Stimulated activated memory B cell treated with anti-CD40 and anti-IgM and Interleukin-4, amounts not matched to agents 10 μg/mL and 1 μg/mL and 100 μg/mL, for 72 hours (primary cell): ENCODE measurements around the gene CYP2U1.
"Not testable (repeated sequence)": the region's sequence is repeated elsewhere in the genome, so short reads cannot be mapped to it uniquely, and the experiment has no call there.

Experiments used
- ATAC-seq: fragments of 150-1000 bp; cut with Tn5 transposase; 2 replicates; pipeline ENCODE4 v1.10.0; 2021
- H3K27ac Mint-ChIP-seq: one replicate; pipeline ENCODE4 v1.8.0; 2022; ENCODE audit warnings: mild to moderate bottlenecking, mixed read lengths
- H3K27me3 Mint-ChIP-seq: one replicate; pipeline ENCODE4 v1.8.0; 2022; ENCODE audit warnings: mixed read lengths
- H3K36me3 Mint-ChIP-seq: one replicate; pipeline ENCODE4 v1.8.0; 2022; ENCODE audit warnings: mixed read lengths
- H3K4me1 Mint-ChIP-seq: one replicate; pipeline ENCODE4 v1.8.0; 2022; ENCODE audit warnings: mixed read lengths
- H3K4me3 Mint-ChIP-seq: one replicate; pipeline ENCODE4 v1.8.0; 2022; ENCODE audit warnings: mild to moderate bottlenecking, moderate library complexity, mixed read lengths
- H3K9me3 Mint-ChIP-seq: one replicate; pipeline ENCODE4 v1.8.0; 2022; ENCODE audit warnings: mixed read lengths

The CYP2U1 gene

DNA sequence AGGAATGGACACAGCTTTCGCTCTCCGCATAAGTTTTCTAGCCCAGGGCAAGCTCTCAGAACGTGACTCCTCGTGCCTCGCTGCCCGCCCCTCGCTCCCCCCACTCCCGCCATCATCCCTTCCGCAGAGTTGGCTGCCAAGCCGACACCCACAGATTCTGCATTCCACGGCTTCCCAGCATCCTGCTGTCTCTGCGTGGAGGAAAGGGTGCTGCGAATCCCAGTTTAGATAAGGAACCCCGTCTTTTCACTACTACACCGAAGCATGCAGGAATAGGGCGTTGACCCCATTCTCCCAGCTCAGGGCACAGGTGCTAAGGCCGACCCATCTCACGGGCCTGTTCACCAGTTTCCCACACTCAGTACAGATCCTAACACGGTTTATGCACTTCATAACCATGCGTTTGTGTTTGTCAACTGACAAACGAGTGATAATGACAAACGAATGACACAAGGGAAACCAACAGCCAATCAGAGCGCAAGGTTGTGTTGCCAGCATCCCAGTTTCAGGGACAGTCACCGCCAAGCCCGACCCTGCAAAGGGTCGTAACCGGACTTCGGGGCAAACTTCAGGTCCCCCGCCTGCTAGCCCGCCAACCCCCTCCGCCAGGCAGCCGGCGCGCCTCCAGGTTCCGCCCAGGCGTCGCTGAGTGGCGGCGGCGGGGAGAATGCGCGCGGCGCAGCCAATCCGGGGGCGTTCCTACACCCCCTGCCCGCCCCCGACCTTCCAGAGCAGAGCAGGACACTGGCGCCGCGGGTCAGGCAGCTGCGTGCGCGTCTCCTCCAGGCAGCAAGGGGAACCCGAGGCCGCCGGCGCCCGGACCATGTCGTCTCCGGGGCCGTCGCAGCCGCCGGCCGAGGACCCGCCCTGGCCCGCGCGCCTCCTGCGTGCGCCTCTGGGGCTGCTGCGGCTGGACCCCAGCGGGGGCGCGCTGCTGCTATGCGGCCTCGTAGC lies at the start of gene CYP2U1:
TSS of gene CYP2U1 (plus strand) at position 729 of the 954 bp plus-strand sequence. CDS start at position 824, 95 bp downstream.
- H3K36me3 Mint-ChIP-seq, result no peaks in the 10 kb centered on the region
- no peaks in the 10 kb centered on the region for H3K9me3 Mint-ChIP-seq
- no peaks in the 10 kb centered on the region for H3K27me3 Mint-ChIP-seq
- peak; percentile 96 for ATAC-seq
- peak within 1 kb of the TSS; percentile 85 for H3K27ac Mint-ChIP-seq
- H3K4me1 Mint-ChIP-seq, result peaks cover 46% of the 10 kb centered on the region
- H3K4me3 Mint-ChIP-seq, result peak within 1 kb of the TSS; percentile 94

DNA sequence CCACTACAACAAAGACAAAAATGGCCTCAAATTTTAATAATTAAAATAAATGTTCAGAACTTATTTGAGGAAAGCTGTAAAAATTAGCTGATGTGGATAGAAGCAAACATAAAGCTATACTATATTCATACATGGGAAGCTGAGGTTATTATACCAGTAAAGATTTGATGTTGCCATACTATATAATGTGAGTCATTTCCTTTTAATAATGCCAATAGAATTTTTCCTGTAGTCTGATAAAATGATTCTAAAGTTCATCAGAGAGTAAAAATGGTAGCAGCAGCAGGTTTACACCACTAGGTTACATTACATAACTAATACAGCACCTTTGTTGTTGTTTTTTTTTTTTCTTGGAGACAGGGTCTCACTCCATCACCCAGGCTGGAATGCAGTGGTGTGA lies 45.5 kb upstream of the CYP2U1 start:
- Mint-ChIP-seq H3K27ac (no peak overlapping the region), H3K4me1 (no peaks in the 10 kb centered on the region), H3K4me3 (no peak overlapping the region), H3K9me3 (no peaks in the 10 kb centered on the region), H3K27me3 (peaks cover 38% of the 10 kb centered on the region), H3K36me3 (no peaks in the 10 kb centered on the region)
- no peak for ATAC-seq

DNA sequence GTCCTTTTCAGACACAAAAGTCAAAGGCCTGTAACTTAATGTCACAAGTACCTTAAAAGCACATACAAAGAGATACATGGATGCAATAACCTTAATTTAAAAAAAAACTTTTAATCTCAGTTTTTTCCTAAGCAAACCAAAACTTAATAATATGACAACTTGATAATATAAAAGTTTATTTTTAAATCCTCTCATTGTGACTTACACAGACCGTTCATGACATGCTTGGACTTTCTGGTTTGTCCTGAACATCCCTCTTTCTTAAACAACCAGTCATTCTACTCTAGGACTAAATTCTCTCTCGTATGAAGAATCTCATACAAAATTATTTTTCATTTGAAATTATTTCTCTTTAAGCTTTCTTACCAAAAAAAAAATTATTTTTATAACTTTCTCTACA lies 43.1 kb upstream of the CYP2U1 start:
- H3K9me3 Mint-ChIP-seq, result no peaks in the 10 kb centered on the region
- H3K36me3 Mint-ChIP-seq, result no peaks in the 10 kb centered on the region
- no peak overlapping the region for H3K27ac Mint-ChIP-seq
- H3K27me3 Mint-ChIP-seq, result peaks cover 34% of the 10 kb centered on the region
- no peak overlapping the region for H3K4me3 Mint-ChIP-seq
- ATAC-seq, result no peak
- H3K4me1 Mint-ChIP-seq, result no peaks in the 10 kb centered on the region

DNA sequence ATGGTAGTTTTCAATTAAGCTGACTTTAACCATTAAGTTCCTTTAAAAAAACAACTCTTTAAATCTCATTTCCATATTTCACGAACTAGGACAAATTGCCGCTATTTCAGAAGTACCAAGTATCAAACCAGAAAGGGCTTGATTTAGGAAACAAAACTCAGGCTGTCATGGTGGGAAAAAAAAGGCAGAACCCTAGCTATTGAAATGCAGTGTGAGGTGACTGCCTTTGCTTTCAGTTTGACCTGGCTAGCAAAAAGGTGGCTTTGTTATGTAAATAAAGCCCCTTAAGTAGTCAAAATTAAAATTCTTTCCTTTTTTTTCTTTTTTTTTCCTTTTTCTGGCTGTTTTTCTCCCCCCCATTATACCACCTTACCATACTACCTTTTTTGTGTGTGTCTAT lies 40.6 kb upstream of the CYP2U1 start:
- no peaks in the 10 kb centered on the region for H3K36me3 Mint-ChIP-seq
- H3K27ac Mint-ChIP-seq, result no peak overlapping the region
- no peak for ATAC-seq
- no peaks in the 10 kb centered on the region for H3K4me1 Mint-ChIP-seq
- no peak overlapping the region for H3K4me3 Mint-ChIP-seq
- no peaks in the 10 kb centered on the region for H3K9me3 Mint-ChIP-seq
- H3K27me3 Mint-ChIP-seq, result peaks cover 26% of the 10 kb centered on the region

DNA sequence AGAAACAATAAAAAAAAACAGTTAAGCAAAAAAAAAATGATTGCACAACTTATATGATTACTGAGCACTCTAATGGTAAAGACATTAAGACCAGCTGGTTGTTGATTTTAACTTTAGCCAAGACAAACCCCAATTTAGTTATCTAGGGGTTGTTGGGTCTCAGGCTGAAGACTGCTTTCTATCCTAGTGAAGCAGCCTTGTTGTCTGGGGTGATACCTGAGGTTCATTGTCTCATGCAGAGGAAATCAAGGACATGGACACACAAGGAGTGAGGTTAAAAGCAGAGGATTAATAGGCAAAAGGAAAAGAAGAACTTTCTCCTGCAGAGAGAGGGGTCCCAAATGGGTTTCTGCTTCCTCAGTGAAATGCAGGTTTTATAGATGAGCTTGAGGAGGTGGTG lies 40.0 kb upstream of the CYP2U1 start:
- Mint-ChIP-seq H3K36me3 (no peaks in the 10 kb centered on the region), H3K4me3 (no peak overlapping the region), H3K27ac (no peak overlapping the region), H3K27me3 (peaks cover 30% of the 10 kb centered on the region), H3K9me3 (no peaks in the 10 kb centered on the region), H3K4me1 (no peaks in the 10 kb centered on the region)
- ATAC-seq, result no peak

DNA sequence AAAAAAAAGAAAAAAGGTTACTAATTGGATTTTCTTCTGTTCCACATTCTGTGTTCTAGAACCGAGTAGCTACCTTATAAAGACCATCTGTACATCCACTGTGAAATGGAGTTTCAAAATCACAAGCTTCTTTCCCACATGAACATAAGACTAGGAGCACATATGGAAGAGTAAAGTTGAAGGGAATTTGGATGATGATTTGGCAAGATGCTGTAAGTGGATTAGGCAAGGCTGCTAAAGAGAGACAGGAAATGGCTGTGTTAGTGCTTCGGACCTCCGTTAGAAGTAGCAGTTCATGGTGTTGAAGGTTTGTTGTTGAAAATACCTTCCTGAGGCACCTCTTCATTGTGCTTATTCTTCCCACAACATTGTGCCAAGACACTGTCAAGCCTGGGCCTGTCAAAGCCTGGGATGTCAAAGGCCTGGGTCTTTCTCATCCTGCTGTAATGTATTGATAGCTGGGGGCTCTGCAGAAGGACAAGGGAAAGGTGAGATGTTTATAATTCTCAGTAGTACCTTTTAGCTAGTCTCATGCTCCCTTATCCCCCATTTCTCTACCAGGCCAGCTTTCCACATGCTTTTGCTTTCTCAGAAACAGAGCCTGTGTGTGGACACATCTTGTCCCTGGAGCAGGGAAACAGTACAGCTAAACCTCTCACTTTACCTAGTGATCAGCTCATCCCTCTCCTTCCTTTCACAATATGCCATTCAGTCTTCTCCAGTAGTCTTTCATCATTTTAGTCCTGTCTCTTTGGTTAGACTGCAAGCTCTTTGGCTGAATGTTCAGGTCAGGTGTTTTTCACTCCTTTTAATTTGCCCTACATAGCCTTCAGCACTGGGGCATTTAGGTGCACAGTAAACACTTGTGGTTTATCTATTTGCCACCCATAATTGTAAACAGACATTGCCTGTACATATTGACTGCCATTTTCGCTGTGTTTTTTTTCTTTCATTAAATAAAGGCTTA lies 37.9 kb upstream of the CYP2U1 start:
- H3K9me3 Mint-ChIP-seq, result no peaks in the 10 kb centered on the region
- no peaks in the 10 kb centered on the region for H3K36me3 Mint-ChIP-seq
- no peak for ATAC-seq
- peaks cover 30% of the 10 kb centered on the region for H3K27me3 Mint-ChIP-seq
- H3K27ac Mint-ChIP-seq, result no peak overlapping the region
- H3K4me3 Mint-ChIP-seq, result no peak overlapping the region
- no peaks in the 10 kb centered on the region for H3K4me1 Mint-ChIP-seq

DNA sequence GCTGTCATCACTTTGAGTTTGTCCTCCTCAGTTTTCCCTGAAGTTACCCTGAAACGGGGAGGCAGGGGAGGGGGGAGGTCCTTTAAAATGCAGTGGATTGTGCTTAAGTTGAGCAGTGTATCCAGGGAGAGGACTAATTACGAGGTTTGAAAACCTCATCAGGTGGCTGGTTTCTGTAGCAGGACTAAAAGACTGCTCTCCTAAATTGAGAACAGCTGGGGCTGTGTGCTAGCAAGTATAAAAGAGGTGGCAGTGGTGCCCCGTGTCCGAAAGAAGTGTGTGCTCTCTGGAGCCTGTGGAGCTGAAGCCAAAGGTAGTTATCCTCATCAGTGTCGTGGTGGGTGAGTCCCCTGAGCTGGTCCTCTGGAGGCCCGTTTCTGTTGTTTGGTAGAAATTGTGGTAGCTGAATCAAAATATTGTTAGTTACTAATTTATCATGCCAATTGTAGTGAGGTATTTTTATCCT lies 37.2 kb upstream of the CYP2U1 start:
- Mint-ChIP-seq H3K27me3 (peaks cover 30% of the 10 kb centered on the region), H3K4me3 (no peak overlapping the region), H3K9me3 (no peaks in the 10 kb centered on the region), H3K4me1 (no peaks in the 10 kb centered on the region), H3K27ac (no peak overlapping the region), H3K36me3 (no peaks in the 10 kb centered on the region)
- ATAC-seq, result no peak

DNA sequence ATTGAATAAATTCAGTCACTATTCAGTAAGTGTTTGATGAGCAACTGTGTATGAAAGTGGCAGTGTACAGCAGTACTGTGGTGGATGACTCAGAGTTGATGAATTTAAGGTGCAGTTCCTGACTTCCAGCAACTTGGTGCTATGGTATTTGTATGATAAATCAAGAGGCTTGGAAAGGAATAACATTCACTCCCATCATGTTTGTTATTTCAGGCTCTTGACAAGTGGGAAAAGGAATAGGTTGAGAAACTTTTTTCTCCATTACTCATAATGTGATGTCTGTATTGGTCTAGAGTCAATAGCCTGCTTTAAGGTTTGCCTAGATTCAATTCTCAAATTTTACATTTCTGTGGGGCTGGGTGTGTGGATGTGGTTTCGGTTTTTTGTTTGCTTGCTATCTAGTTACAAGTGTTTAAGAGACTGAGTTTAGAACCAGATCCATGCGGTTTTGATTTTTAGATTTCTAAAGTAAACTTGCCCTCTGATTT lies 35.1 kb upstream of the CYP2U1 start:
- H3K27me3 Mint-ChIP-seq, result peaks cover 32% of the 10 kb centered on the region
- no peak for ATAC-seq

DNA sequence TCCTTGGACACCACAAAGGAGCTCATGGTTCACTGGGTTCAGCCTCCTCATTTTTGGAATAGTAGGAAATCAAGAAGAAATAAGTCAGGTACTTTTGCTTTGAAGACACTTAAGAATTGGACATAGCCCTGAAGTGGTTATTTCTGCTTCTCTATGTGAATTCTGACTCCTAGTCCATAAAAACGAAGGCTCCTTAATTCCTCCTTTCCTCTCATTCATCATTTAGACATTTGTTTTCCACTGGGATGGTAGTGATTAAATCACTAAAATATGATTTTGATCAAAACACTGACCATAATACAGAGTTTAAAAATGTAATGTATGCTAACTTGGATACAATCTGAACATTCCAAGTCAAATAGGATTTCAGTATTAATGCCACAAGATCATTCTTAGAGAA lies 34.7 kb upstream of the CYP2U1 start:
- no peak for ATAC-seq
- Mint-ChIP-seq H3K4me3 (no peak overlapping the region), H3K36me3 (no peaks in the 10 kb centered on the region), H3K27ac (no peak overlapping the region), H3K4me1 (no peaks in the 10 kb centered on the region), H3K9me3 (no peaks in the 10 kb centered on the region), H3K27me3 (peaks cover 31% of the 10 kb centered on the region)

More for the DNA sequence above, 35.1 kb upstream of the CYP2U1 start:
- H3K27ac Mint-ChIP-seq, result no peak overlapping the region
- no peak overlapping the region for H3K4me3 Mint-ChIP-seq
- no peaks in the 10 kb centered on the region for H3K36me3 Mint-ChIP-seq
- no peaks in the 10 kb centered on the region for H3K4me1 Mint-ChIP-seq
- H3K9me3 Mint-ChIP-seq, result no peaks in the 10 kb centered on the region

DNA sequence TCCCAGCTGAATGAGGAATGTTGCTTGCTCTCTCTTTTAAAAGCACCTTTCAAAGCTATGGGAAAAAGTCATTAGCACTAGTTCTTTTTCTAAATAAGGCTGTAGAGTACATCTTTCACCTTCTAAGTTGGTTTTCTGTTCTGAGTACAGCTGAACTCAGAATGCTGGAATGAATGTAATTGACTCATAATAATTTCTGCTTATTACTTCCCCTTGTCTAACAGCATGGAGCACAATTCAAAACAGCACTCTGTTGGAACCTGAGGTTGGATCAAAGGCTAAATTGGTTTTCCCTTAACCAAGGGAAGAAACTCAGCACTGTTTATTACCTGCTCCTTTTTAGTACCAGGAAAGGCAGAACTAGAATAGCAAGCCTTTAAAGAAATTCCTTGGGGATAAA lies 33.5 kb upstream of the CYP2U1 start:
- no peaks in the 10 kb centered on the region for H3K4me1 Mint-ChIP-seq
- H3K27ac Mint-ChIP-seq, result no peak overlapping the region
- no peaks in the 10 kb centered on the region for H3K9me3 Mint-ChIP-seq
- no peaks in the 10 kb centered on the region for H3K36me3 Mint-ChIP-seq
- peaks cover 41% of the 10 kb centered on the region for H3K27me3 Mint-ChIP-seq
- H3K4me3 Mint-ChIP-seq, result no peak overlapping the region
- no peak for ATAC-seq

DNA sequence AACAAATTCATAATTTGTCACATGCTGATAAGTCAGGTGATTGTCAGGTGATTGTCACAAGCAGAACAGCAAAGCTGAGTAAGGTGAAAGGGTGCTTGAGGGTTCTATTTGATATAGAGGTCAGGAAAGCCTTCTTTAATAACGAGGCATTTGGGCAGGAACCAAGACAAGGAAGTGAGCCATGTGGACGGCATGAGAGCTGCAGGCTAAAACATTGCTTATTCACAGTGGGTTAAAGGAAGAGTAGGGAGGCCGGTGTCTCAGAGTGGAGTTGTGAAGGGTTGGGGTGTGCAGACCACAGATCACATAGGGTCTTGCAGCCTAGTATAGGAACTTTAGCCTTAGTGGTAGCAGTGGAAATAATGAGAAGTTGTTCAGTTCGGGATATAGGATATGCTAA lies 31.3 kb upstream of the CYP2U1 start:
- no peak overlapping the region for H3K27ac Mint-ChIP-seq
- no peak overlapping the region for H3K4me3 Mint-ChIP-seq
- H3K27me3 Mint-ChIP-seq, result peaks cover 48% of the 10 kb centered on the region
- H3K36me3 Mint-ChIP-seq, result peaks cover 6% of the 10 kb centered on the region
- no peaks in the 10 kb centered on the region for H3K4me1 Mint-ChIP-seq
- ATAC-seq, result no peak
- H3K9me3 Mint-ChIP-seq, result peaks cover 5% of the 10 kb centered on the region

DNA sequence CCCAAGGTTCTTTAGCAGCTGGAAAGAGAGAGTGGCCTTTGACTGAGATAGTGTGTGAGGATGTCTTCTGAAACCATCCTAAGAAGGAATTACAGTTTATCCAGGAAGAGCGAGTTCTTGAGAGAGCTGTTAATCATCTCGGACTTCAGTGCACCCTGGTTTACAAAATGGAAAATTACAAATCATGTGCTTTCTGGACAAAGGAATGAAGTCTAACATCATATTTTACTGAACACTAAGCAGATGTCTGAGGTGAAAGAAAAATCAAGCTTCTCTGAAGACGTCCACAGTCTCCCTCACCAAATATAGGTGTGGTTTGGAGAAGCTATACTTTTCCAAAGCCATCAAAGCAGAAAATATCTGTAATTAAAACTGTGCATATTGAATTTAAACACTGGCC lies 30.8 kb upstream of the CYP2U1 start:
- peaks cover 43% of the 10 kb centered on the region for H3K27me3 Mint-ChIP-seq
- H3K4me1 Mint-ChIP-seq, result no peaks in the 10 kb centered on the region
- H3K36me3 Mint-ChIP-seq, result peaks cover 6% of the 10 kb centered on the region
- no peak overlapping the region for H3K27ac Mint-ChIP-seq
- ATAC-seq, result no peak
- no peak overlapping the region for H3K4me3 Mint-ChIP-seq
- H3K9me3 Mint-ChIP-seq, result peaks cover 5% of the 10 kb centered on the region

DNA sequence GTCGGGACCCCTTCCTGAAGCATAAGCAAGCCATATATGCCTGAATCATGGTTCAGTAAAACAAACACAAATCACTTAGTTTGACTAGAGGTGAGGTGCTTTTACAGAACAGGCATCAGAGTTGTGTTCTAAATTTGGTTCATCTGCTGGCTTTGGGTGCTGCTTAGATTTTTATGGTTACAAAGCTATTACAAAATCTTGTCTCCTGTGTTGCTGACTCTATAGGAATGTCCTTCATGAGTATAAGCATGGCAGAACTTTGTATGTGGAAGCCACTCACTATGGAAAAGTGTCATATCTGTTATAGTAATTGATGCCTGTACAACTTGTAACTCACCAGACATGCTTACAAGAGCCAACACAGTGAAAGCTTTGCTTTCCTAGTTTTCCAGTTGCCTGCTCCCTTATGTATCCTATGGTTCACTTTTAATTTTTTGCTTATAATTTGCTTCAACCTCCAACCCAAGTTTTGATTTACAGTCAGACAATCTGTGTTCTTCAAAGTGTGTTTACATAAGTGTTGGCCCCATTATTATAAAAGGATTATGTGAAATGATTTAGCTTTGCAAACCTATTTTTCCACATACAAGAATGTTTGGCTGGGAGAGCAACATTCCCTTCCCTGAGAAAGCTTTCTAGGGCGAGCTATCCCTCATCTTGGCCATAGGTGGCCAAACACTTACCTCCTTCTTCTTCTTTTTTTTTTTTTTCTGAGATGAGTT lies 30.0 kb upstream of the CYP2U1 start:
- no peaks in the 10 kb centered on the region for H3K4me1 Mint-ChIP-seq
- no peak overlapping the region for H3K27ac Mint-ChIP-seq
- ATAC-seq, result no peak

DNA sequence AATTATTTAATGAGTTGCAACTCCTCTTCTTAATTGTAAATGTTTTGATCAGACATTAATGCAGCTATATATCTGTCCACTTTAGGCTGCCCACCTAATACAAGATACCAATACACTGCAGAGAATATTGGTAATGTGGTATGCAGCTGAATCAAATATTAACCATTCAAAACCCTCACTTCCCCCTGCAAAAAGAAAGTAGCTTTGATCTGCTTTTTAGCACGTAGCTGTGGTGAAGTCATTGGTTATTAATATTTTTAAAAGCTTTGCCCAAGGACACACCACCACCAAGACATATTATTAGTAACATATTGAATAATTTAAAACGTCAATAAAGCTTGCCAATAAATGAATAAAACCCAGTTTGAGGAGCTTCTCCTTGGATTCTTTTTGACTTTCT lies 28.6 kb upstream of the CYP2U1 start:
- ATAC-seq, result no peak
- Mint-ChIP-seq H3K9me3 (peaks cover 5% of the 10 kb centered on the region), H3K27me3 (peaks cover 36% of the 10 kb centered on the region), H3K4me3 (no peak overlapping the region), H3K36me3 (peaks cover 6% of the 10 kb centered on the region), H3K27ac (no peak overlapping the region), H3K4me1 (no peaks in the 10 kb centered on the region)

More for the DNA sequence above, 30.0 kb upstream of the CYP2U1 start:
- peaks cover 36% of the 10 kb centered on the region for H3K27me3 Mint-ChIP-seq
- H3K9me3 Mint-ChIP-seq, result peaks cover 5% of the 10 kb centered on the region
- H3K4me3 Mint-ChIP-seq, result no peak overlapping the region
- H3K36me3 Mint-ChIP-seq, result peaks cover 6% of the 10 kb centered on the region

DNA sequence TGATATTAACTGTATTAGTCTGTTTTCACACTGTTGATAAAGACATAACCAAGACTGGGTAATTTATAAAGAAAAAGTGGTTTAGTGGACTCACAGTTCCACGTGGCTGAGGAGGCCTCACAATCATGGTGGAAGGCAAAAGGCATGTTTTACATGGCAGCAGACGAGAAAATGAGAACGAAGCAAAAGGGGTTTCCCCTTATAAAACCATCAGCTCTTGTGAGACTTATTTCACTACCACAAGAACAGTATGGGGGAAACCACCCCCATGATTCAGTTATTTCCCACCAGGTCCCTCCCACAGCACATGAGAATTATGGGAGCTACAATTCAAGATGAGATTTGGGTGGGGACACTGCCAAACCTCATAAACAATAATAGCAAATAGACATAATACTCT lies 26.3 kb upstream of the CYP2U1 start:
- H3K4me1 Mint-ChIP-seq, ATAC-seq, H3K36me3 Mint-ChIP-seq, H3K4me3 Mint-ChIP-seq, H3K27ac Mint-ChIP-seq, H3K9me3 Mint-ChIP-seq: not testable (repeated sequence)
- peaks cover 32% of the 10 kb centered on the region for H3K27me3 Mint-ChIP-seq
